ENCODE data around the gene DLX1. TPM values are rescaled to one million over a fixed set of nuclear protein-coding genes. Genes with fewer than 3 reads are reported as not detected.
A peak's percentile ranks its signal among the peaks of the same experiment; 100 is the strongest.

DLX1 gene
- total and polyA plus RNA-seq, 4 donors = not detected

DNA sequence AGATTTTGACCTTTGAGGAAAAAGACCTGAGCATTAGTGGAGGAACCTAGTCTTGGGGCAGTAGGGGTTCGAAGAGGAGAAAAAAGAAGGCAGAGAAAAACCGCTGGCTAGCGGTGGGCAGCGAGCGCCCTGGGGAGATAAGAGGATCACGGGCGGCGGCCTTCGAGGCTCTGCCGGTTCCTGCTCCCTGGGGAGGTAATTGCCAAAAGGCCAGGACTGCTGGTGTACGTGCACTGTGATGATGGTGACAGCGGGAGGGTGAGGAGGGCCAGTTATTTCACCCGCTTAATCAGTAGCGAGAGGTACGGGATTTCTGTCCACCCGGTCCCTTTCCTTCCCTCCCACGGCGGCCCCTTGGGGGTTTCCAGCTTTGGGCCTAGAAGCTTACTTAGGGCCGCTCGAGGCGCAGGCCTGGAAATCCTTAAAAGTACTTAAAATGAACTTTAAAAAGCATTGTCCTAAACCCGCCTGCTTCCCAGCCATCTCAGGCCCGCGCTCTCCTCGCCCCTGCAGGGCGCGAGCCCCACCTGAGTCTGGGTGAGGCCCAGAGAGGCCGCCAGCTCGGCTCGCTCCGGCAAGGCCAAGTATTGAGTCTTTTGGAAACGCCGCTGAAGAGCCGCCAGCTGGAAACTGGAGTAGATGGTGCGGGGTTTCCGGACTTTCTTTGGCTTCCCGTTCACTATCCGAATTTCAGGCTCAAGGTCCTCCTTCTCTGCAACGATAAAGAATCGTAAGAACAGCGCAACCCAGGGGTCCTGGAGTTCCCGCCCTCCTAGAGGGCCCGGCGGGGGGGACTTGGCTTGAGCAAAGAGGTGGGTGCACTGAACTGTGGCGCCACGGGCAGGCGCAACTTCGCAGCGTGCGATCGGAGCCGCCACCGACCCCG lies 15.9 kb downstream of the DLX1 start:
- TF ChIP-seq FOXA2 (IDR thresholded peaks at IDR 0.05) (no peak), YY1 (IDR thresholded peaks at IDR 0.05) (no peak), HNF4A (conservative IDR thresholded peaks at IDR 0.05) (no peak)
- TF ChIP-seq, protein P1, sequence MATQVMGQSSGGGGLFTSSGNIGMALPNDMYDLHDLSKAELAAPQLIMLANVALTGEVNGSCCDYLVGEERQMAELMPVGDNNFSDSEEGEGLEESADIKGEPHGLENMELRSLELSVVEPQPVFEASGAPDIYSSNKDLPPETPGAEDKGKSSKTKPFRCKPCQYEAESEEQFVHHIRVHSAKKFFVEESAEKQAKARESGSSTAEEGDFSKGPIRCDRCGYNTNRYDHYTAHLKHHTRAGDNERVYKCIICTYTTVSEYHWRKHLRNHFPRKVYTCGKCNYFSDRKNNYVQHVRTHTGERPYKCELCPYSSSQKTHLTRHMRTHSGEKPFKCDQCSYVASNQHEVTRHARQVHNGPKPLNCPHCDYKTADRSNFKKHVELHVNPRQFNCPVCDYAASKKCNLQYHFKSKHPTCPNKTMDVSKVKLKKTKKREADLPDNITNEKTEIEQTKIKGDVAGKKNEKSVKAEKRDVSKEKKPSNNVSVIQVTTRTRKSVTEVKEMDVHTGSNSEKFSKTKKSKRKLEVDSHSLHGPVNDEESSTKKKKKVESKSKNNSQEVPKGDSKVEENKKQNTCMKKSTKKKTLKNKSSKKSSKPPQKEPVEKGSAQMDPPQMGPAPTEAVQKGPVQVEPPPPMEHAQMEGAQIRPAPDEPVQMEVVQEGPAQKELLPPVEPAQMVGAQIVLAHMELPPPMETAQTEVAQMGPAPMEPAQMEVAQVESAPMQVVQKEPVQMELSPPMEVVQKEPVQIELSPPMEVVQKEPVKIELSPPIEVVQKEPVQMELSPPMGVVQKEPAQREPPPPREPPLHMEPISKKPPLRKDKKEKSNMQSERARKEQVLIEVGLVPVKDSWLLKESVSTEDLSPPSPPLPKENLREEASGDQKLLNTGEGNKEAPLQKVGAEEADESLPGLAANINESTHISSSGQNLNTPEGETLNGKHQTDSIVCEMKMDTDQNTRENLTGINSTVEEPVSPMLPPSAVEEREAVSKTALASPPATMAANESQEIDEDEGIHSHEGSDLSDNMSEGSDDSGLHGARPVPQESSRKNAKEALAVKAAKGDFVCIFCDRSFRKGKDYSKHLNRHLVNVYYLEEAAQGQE (IDR thresholded peaks at IDR 0.05) = no peak
- TF ChIP-seq, protein P2, sequence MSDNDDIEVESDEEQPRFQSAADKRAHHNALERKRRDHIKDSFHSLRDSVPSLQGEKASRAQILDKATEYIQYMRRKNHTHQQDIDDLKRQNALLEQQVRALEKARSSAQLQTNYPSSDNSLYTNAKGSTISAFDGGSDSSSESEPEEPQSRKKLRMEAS (IDR thresholded peaks at IDR 0.05) = no peak
- H3K9me3 ChIP-seq (ENCODE audit: control insufficient read depth in 4 of 4, low read length in 3 of 4) = peaks cover 0 to 2% (median 0%) of the 10 kb centered on the region in 4 donors
- H3K27me3 ChIP-seq (ENCODE audit: control insufficient read depth in 4 of 4, insufficient read depth in 4 of 4, low read length in 3 of 4) = peaks cover 7 to 23% (median 17%) of the 10 kb centered on the region in 4 donors
- H3K27ac ChIP-seq (ENCODE audit: low read depth in 1 of 2, low read length in 2 of 2) = no peak overlapping the region
- 9% methylated on average over 54 of the region's 54 CpGs for WGBS
- peaks cover 21 to 43% (median 28%) of the 10 kb centered on the region in 4 donors for H3K4me1 ChIP-seq (ENCODE audit: control insufficient read depth in 4 of 4, insufficient read depth in 4 of 4, low read length in 3 of 4)
- DNase-seq (ENCODE audit: low spot score) = no peak
- H3K4me3 ChIP-seq (ENCODE audit: low read depth in 1 of 3, low read length in 3 of 3) = no peak overlapping the region
- no peaks in the 10 kb centered on the region for H3K36me3 ChIP-seq (ENCODE audit: control insufficient read depth in 4 of 4, insufficient read depth in 3 of 4, low read depth in 1 of 4, low read length in 3 of 4)
- H3K9ac ChIP-seq (ENCODE audit: low read depth in 1 of 2, low read length in 2 of 2) = no peak overlapping the region

DNA sequence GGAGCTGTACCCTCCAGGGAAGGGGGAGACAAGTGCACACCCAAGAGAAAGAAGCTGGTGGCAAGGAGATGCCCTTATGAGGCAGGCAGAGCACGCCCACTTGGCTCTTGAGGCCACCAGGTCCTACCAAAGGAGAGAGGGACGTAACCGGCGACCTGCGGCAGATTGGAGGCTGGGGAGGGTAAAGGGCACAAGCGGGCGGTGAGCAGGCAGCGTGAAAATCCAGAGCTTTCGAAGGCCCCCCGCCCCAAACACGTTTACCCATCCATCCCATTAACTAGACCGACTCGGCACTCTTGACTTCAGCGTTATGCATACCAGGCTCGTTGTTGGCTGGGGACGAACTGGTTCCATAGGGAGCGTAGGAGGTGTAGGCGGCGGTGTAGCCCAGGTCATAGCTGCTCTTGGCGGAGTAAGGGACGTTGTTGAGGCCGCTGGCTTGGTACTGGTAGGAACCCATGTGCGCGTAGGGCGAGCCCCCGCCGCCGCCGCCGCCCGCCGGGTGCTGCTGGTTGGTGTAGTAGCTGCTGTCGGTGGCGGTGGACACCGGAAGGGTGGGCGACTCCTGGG lies 16.6 kb downstream of the DLX1 start:
- Histone ChIP-seq H3K9ac (ENCODE audit: low read depth in 1 of 2, low read length in 2 of 2) (no peak overlapping the region), H3K4me3 (ENCODE audit: low read depth in 1 of 3, low read length in 3 of 3) (peak overlapping the region in 1 of 3 donors; percentile 64), H3K36me3 (ENCODE audit: control insufficient read depth in 4 of 4, insufficient read depth in 3 of 4, low read depth in 1 of 4, low read length in 3 of 4) (no peaks in the 10 kb centered on the region), H3K9me3 (ENCODE audit: control insufficient read depth in 4 of 4, low read length in 3 of 4) (peaks cover 0 to 2% (median 0%) of the 10 kb centered on the region in 4 donors), H3K27ac (ENCODE audit: low read depth in 1 of 2, low read length in 2 of 2) (no peak overlapping the region), H3K27me3 (ENCODE audit: control insufficient read depth in 4 of 4, insufficient read depth in 4 of 4, low read length in 3 of 4) (peaks cover 4 to 28% (median 17%) of the 10 kb centered on the region in 4 donors), H3K4me1 (ENCODE audit: control insufficient read depth in 4 of 4, insufficient read depth in 4 of 4, low read length in 3 of 4) (peaks cover 22 to 45% (median 30%) of the 10 kb centered on the region in 4 donors)
- WGBS = 8% methylated on average over 36 of the region's 36 CpGs
- TF ChIP-seq TAF1 (conservative IDR thresholded peaks at IDR 0.05) (no peak), HNF4G (IDR thresholded peaks at IDR 0.05) (no peak), RXRA (IDR thresholded peaks at IDR 0.05) (no peak), FOXA1 (IDR thresholded peaks at IDR 0.05) (no peak), GABPA (IDR thresholded peaks at IDR 0.05 in 1 of 2, conservative IDR thresholded peaks at IDR 0.05 in 1 of 2) (no peak), HNF4A (conservative IDR thresholded peaks at IDR 0.05) (no peak), SP1 (IDR thresholded peaks at IDR 0.05) (no peak), FOXA2 (IDR thresholded peaks at IDR 0.05) (no peak)
- TF ChIP-seq, protein P3, sequence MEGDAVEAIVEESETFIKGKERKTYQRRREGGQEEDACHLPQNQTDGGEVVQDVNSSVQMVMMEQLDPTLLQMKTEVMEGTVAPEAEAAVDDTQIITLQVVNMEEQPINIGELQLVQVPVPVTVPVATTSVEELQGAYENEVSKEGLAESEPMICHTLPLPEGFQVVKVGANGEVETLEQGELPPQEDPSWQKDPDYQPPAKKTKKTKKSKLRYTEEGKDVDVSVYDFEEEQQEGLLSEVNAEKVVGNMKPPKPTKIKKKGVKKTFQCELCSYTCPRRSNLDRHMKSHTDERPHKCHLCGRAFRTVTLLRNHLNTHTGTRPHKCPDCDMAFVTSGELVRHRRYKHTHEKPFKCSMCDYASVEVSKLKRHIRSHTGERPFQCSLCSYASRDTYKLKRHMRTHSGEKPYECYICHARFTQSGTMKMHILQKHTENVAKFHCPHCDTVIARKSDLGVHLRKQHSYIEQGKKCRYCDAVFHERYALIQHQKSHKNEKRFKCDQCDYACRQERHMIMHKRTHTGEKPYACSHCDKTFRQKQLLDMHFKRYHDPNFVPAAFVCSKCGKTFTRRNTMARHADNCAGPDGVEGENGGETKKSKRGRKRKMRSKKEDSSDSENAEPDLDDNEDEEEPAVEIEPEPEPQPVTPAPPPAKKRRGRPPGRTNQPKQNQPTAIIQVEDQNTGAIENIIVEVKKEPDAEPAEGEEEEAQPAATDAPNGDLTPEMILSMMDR (IDR thresholded peaks at IDR 0.05; ENCODE audit: low read depth, low read length, missing input control) = no peak
- TF ChIP-seq, protein P4, sequence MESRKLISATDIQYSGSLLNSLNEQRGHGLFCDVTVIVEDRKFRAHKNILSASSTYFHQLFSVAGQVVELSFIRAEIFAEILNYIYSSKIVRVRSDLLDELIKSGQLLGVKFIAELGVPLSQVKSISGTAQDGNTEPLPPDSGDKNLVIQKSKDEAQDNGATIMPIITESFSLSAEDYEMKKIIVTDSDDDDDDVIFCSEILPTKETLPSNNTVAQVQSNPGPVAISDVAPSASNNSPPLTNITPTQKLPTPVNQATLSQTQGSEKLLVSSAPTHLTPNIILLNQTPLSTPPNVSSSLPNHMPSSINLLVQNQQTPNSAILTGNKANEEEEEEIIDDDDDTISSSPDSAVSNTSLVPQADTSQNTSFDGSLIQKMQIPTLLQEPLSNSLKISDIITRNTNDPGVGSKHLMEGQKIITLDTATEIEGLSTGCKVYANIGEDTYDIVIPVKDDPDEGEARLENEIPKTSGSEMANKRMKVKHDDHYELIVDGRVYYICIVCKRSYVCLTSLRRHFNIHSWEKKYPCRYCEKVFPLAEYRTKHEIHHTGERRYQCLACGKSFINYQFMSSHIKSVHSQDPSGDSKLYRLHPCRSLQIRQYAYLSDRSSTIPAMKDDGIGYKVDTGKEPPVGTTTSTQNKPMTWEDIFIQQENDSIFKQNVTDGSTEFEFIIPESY (IDR thresholded peaks at IDR 0.05) = no peak
- TF ChIP-seq, protein P1 (IDR thresholded peaks at IDR 0.05) = no peak
- DNase-seq (ENCODE audit: low spot score) = peak; percentile 42
